Ramos (cell line): ENCODE results near the gene RNF4.

Source experiments
- in situ Hi-C: fragments of 300-500 bp; cut with MboI; formaldehyde crosslinking; loops from one replicate; pipeline ENCODE4 v1.14.3; 2022; ENCODE audit warnings: low sequenced_read_pairs; ENCODE audit not compliant: unreplicated experiment

Gene RNF4

DNA sequence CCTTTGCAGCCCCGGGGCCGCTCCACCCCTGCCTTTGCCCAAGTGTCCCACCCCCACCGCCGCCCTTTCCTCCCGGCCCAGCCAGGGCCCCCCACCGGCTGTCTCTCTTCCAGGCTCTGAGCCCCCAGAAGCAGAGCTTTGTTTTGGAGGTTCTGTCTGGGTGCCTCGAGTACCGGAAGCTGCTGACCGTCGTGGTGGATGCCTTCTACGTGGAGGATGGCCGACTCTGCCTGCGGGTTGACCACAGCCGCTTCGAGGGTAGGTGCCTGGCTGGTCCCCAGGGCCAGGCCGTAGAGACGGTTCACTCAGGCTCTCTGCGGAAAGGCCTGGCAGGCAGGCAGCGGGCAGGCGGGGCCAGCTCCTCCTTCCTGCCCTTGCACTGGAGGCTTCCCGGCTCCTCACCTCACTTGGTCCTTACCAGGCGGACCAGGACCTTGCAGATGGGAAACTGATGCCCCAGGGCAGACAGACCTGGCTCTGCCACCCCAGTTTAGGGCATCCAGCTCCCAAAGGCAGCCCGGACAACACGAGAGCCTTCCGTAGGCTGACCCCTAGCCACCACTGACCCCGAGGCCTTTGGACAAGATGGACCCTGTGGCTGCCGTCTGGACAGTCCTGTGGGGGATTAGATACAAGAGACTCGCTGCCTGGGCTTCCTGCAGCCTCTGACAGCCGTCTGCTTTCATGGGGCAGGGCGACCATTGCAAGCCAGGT, 32.0 kb upstream of the RNF4 start:
- in situ Hi-C loops: no loop called here

DNA sequence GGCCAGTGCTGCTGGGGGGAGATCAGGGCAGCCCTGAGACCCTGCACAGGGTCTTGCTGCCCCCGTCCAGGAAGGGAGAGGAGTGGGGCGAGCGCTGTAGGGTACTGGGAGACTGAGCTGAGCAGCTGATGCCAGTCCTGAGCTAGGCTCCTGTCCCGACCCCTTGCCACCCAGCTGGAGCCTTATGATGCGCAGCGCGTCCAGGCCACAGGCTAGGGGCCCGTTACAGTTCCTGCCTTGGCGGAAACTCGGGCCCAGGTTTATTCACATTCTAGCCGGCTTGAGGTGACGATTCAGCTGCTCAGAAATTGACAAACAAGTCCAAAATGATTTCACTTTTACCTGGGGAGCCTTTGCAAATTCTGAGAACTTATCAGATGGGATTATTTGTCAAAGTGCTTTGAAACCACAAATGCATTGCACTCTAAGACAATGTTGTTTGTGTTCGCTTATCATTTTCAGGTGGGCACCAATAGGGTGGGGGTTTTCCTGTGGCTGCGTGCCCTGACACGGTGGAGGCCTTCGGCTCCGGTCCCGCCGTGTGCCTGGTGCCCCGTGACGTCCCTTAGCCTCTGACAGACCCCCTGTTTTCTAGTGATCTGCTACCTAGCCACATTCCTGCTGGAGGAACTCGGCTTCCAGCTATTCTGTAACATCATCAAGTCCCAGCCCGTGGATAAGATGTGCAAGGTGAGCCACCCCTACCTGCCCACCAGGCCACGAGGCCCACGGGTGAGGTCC, 31.3 kb upstream of the RNF4 start:
- in situ Hi-C loops: no loop called here

DNA sequence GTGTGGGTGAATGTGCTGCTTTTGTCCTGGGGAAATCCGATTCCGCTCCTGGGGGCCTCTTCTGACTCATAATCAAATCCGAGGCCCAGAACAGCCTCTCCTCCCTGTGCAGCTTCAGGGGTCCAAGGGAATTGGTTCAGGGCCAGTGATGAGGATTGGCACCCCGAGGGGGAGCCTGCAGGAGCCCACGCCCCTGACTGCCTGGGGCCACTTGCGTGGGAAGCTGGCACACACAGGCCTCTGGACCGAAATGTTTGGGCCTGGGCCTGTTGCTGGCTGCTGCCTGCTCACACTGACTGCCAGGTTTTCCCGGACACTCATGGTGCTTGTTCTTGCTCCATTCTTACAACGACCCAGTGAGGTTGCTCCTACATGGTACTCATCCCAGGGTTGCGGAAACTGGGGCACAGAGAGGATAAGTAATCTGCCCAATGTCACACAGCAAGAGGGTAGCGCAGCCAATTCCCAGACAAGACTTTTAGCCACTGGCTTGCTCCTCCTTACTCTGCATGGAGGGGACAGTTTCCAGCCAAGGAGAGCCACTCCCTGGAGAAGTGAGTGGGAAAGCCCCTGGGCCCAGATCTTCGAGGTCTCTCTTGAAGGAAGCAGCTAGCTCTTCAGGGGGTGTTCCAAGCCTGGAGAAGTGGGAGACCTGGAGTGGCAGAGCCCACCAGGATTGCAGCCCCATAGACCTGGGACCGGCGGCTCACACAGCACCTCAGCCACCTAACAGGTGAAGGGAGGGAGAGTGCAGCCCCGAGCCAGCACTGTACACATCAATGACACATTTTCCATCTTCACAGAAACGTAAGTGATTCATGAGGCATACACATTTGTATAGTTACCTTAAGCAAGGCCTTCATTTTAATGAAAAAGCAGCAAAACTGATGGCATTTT, 29.8 kb upstream of the RNF4 start:
- in situ Hi-C loops: no loop called here

DNA sequence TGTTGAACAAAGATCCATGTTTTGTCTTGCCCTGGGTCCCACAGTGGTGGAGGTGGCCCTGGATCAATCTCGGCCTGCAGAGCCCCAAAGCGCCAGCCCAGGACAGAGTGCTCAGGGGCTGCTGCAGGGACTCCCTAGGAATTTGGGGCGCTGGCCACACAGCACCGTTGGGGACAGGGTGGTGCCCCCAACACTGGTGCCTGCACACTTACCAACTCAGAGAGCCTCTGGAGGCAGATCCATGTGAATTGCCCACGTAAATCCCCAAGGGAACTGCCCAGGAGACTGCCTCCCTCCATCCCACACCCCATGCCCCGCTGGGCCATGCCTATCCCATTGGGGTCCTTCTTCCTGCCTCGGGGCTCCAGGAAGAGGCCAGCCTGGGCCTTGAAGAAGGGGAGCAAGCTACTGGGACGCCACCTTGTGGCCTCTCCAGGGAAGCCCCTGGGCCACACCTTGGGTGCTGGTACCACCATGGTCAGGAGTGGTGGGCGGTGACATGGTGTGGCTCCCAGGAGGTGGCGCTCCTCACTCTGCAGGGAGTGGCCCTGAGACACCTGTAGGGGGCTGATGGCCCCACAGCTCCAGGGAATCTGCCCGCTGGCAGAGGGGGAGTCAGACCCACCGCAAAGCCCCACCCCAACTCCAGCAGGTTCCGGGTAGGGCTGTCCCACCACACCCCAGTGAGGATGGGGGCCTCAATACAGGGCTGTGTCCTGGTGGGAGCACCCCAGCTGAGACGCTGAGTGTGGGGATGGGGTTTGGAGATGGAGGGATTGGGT, 27.3 kb upstream of the RNF4 start:
- in situ Hi-C loops: no loop called here

DNA sequence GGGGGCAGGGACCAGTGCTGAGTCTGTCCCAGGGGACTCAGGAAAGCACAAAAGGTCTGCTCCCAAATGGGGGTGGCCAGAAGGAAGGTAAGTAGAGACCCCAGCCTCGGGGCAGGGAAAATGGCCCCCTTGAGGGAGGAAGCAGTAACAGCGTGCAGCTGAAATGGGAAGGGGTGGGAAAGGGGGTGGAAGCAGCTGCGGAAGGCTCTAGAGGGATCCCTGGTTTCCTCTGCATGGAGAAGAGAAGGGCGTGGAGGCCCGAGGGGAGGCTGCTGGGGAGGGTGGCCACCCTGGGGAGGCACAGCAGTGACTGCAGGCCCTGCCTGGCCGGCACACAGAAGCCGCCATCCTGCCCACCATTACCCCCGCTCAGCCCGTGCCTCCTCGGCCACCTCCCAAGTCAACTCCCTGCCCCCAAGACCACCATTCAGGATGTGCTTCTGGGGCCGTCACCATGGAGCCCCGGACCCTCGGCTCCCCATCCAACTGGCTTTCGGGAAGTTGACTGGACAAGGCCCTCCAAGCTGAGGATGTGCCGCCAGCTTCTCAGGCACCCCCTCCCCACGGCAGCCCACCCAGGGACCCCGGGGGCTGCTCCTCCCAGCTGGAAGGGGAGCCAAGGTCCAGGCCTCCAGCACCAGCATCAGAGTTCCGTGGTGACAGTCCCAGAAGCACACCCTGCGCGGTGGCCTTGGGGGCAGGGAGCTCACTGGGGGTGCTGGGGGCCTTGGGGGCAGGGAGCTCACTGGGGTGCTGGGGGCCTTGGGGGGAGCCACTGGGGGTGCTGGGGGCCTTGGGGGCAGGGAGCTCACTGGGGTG, 26.5 kb upstream of the RNF4 start:
- in situ Hi-C loops: no loop called here

DNA sequence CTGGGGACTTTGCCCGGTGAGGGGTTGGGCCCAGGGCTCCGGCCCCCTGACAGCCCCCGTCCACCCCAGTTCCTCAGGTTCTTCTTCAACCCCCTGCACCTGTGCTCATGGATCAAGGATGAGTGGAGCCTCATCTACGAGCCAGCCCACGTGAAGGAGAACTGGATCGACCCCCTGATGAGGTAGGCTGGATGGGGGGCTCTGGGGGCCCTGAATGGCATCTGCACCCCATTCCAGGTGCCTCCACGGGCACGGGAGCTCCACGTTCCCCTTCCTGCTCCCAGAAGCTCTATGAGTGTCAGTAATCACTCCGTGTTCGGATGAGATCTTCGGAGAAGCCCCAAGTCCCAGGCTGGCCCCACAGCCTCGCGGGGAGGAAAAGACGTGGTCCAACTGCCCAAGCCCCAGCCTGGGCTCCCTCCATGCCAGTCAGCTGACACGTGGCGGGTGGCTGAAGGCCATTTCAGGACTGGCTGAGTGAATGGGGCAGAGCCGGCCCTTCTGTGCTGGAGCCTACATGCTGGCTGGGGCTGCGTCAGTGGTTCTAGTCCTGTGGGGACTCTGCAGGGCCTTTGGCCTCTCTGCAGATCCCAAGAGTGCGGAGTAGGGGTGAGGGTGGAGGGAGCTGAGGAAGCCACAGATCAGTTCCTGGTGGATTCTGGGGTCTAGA, 25.7 kb upstream of the RNF4 start:
- in situ Hi-C loops: no loop called here

DNA sequence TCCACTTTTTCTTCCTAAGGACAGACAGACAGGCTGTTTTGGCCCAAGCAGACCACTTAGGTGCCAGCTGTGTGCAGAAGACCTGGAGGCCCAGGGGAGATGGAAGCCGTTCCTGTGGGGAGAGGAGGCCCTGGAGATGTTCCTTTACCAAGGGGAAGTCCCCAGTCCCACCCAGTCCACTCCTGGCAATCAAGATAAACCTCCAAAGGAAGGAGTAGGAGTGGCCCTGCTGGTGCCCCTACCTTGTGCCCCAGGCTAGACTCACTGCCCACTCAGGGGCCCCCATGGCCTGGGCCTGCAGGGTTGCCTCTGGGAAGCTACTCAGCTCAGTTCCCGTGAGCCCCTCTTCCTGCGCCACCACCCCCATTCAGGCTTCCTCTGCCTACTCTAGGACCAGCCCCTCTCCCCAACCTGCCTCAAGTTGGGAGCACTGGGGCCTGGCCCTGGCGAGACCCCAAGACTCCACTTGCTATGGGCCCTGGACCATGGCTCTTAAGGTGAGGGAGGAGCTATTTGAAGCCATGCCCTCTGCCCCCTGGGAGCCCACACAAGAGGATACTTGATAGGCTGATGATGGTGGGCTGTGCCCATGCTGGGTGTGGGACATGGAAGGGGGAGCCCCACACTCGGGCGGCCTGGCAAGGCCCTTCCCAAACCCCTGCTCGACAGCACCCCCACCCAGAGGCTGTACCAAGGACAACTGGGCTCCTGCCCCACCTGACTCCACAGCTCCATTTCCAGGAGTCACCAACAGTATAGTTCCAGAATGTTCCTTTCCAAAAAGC, 24.8 kb upstream of the RNF4 start:
- in situ Hi-C loops: no loop called here

DNA sequence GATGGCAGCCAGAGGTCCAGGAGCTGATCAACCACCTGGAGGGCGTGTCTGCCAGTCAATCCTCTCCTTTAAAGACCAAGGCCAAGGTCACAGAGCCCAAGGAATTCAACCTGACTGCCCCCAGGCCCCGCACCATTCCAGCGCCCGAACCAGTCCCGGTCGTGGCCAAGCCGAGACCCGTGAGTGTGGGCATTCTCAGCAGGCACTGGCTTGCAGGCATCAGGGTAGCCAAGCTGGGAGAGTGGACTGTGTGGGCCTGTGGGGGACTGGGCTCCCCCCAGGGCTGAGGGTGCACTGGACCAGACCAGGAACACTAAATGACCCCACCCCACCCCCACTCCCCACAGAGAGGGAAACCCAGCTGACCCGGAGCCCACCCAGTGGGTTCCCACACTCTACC, 23.8 kb upstream of the RNF4 start:
- in situ Hi-C loops: no loop called here

DNA sequence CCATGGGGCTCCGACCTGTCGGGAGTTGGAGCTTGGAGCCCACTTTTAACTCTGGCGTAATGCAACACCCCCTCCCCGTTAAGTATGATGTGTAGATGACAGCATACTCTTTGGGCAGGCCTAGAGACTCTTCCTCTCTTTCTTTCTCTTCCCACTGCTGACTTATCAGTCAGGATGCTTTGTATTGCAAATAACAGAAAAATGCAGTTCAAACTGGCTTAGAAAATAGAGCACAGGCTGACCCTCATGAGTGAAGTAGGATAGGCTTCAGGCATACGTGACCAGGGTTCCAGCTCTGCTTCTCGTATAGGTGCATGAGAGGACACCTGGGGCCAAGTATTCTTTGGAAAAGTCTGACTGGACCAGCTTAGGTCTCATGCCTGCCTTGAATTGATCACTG, 23.3 kb upstream of the RNF4 start:
- in situ Hi-C loops: no loop called here

DNA sequence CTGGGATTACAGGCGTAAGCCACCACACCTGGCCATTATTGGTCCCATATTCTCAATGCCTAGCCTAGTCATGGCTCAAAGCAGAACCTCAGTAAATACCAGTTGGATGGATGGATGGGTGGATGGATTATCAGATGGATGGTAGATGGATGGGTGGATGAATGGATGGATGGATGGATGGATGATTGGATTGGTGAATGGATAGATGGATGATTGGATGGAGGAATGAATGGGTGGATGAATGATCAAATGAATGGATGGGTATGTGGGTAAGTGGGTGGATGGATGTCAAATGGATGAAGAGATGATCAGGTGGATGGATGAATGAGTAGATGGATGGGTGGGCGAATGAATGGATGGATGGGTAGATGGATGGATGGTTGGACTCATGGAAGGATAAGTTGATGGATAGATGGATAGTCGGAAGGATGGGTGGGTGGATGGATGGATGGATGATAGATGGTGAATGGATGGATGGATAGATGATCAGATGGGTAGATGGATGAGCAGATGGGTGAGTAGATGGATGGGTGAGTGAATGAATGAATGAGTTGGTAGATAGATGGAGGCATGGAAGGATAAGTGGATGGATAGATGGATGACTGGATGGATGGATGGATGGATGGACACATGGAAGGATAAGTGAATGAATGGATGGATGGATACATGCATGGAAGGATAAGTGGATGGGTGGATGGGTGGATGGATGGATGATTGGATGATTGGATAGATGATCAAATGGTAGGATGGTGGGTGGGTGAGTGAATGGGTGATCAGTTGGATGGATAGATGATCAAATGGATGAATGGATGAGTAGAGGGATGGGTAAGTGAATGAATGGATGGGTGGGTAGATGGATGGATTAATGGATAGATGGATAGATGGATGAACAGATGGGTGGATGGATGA, 22.0 kb upstream of the RNF4 start:
- in situ Hi-C loops: no loop called here

DNA sequence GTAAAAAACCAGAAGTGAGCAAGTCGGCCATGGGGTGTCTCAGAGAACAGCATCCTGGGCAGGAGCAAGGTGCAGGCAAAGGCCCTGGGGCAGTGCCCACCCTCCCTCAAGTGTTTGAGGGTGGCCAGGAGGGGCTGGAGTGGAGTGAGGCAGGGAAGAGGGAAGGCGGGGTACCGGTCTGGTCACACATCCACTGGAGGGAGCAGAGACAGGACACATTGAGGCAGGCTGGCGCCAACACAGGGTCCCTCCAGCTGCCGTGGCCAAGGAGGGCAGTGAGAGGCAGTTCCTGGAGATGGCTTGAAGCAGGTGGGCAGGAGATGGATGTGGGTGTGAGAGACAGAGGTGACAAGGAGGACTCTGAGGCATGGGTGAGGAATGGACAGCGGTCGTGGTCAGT, 20.3 kb upstream of the RNF4 start:
- in situ Hi-C loops: no loop called here

DNA sequence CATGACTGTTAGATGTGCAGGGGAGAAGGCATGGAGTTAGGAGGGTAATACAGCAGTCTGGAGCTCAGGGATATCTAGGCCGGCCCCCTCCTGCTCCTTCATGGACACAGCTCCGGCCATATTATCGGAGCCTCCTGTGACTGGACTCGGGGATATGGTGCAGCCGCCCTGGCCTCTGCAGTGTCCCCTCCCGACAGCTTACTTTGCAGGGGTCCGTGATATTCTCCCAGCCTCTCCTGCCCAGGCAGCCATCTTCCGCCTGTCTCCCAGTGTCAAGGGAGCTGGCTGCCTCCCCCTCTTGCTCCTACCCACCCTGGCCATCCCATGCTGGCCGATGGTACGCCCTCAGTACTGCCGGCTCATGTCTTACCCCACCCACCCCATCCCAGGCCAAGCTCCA, 19.9 kb upstream of the RNF4 start:
- in situ Hi-C loops: no loop called here

DNA sequence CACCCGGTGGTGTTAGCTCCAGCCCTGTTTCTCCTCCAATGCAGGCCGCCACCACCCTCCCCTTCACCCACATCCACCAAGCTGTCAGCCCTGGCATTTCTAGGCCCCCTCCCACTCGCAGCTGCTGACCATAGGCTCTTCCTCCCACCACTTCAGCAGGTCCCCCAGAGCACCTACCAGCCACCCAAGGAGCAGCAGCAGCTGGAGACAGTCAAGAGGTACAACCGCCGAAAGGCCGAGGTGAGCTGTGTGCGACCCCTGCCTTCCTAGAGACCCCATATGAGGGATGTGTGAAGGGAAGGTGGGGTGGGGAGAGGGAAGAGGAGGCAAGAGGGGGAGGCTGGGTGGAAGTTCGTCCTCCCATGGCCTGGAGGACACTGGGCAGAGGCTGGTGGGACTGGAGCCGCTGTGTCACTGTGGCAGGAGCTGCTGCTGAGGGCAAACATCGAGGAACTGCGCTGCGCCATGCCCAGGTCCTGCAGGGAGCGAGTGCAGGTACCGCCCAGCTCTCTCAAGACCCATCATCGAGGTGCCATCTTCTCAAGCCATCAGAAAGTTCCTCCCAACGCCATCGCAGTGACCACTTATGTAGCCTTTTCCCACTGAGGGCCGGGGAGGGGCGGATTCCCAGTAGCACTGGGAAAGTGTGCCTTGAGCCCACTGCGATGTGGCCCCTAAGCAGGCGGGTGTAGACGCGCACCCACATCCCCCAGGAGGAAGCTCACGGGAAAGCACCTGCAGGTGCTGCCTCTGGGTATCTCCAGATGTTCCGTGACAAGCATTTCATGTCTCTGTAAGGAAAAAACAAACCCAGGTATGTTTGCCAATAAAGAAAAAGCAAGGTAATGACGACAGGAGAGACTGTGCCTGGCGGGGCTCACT, 19.2 kb upstream of the RNF4 start:
- in situ Hi-C loops: no loop called here

DNA sequence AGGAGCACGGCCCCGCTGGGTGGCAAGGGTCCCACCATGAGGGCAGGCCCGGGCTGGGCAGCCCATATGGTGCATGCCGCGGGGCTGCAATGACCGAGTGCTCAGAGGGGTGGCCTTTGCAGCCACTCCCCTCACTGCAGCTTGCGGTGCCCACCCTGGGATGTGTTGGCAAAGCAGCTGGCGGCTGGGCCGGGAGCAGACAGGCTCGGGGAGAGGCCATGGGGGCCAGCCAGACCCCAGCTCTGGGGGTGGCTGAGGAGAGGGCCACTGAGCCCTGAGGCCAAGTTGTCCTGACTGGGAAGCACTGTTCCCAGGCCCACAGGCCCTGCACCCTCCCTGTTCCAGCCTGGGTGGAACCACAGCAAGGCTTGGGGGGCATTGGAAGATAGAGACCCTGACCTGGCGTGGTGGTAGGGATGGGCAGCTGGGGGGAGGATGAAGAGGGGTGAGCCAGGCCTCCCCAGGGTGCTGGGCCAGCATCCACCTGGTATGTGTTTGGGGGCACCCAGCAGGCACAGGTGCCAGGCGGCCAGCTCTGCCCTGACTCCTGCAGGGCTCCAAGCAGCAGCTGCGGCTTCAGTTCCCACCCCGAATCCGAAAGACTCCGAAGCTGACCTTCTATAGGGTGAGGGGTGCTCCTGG, 18.4 kb upstream of the RNF4 start:
- in situ Hi-C loops: no loop called here

DNA sequence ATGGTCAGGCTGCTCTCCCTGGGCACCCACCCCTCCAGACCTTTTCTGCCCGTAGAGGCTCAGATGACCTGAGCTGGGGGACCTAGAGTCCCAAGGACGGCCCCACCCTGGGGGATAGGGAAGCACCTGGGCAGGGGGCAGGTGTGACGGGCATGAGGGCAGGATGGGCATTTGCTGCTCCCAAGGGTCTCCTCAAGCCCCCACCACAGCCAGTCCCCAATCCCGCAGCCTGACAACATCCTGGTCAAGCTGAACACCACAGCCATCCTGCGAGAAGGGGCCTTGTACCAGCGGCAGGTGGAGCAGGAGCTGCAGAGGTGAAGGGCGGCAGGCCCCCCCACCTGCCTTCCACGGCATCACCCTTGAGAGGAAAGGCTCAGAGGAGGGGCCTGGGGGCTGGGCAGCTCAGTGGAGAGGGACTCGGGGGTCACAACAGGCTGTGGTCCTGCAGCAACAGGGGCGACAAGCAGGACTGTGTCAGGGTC, 17.8 kb upstream of the RNF4 start:
- in situ Hi-C loops: no loop called here
